Stimulated activated CD8-positive, alpha-beta memory T cell treated with anti-CD3 and anti-CD28 coated beads, Interleukin-12 subunit alpha, Interleukin-12 subunit beta, amount 100 ng/mL, for 1 hour (primary cell): ENCODE measurements around the gene POLN.

Experiments used
- DNase-seq: peaks from one replicate; pipeline ENCODE4 v3.0.0-alpha.2; 2020; ENCODE audit warnings: low read depth

POLN gene

DNA sequence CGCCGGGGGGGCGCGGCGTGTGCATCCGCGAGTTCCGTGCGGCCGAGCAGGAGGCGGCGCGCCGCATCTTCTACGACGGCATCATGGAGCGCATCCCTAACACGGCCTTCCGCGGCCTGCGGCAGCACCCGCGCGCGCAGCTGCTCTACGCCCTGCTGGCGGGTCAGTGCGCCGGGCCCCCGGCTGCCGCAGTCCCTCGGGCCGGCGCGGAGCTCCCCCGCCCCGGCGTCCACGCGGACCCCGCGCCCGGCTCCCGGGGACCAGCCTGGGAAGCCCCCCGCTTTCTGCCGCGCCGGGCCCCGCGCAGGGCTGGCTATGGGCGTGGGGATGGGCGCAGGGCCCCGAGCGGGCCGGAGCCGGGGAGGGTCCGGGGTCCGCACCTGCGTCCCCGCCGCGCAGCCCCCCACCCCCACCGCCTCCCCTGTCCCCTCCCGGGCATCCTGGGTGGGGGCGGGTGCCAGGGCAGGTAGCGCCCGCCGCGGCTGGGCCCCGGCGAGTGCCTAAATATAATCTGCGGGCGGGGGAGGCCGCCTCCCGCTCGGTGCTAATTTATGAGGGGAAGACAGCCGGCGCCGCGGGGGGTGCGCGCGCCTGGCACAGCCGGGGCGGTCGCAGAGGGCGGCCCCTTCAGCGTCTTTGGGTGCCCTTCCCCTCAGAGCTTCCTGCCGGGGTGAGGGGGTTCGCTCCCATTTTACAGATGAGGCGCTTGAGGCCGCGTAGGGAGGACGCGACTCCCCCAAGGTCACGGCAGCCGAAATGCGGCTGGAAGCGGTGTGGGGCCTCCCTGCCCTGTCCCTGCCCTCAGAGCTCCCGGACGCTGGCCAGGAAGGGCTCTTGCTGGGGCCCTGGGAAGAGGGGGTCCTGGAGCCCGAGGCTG, 182.0 kb downstream of the POLN start:
- no peak for DNase-seq

DNA sequence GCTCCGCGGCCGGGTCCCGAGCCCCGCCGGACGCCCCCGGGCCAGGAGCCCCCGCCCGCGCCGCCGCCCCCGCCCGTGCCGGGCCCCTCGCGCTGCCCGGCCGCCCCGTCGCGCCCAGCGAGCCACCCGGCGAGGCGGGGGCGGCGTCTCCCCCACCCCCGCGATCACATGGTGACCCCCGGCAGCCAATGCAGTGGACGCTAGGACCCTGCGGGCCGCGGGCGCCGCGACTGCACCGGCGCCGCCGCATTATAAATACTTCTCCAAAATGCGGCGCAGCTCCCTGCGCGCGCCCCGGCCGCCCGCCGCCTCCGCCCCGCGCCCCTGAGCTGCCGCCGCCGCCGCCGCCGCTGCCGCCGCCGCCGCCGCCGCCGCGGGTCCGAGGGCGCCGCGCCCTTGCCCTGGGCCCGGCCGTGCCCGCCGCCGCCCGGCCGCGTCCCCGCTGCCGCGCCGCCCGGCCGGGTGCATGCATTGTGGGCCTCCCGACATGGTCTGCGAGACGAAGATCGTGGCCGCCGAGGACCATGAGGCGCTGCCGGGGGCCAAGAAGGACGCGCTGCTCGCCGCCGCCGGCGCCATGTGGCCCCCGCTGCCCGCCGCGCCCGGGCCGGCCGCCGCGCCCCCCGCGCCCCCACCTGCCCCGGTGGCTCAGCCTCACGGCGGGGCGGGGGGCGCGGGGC, 182.7 kb downstream of the POLN start, which contains the start of gene NAT8L:
Gene NAT8L (plus strand): TSS at position 282 of the 680 bp plus-strand sequence. CDS start 185 bp downstream, at position 467.
- no peak for DNase-seq

- DNase-seq: no peak
These were observed 183.5 kb downstream of the POLN start for GRCh38 chr4:2058264-2059045.

DNA sequence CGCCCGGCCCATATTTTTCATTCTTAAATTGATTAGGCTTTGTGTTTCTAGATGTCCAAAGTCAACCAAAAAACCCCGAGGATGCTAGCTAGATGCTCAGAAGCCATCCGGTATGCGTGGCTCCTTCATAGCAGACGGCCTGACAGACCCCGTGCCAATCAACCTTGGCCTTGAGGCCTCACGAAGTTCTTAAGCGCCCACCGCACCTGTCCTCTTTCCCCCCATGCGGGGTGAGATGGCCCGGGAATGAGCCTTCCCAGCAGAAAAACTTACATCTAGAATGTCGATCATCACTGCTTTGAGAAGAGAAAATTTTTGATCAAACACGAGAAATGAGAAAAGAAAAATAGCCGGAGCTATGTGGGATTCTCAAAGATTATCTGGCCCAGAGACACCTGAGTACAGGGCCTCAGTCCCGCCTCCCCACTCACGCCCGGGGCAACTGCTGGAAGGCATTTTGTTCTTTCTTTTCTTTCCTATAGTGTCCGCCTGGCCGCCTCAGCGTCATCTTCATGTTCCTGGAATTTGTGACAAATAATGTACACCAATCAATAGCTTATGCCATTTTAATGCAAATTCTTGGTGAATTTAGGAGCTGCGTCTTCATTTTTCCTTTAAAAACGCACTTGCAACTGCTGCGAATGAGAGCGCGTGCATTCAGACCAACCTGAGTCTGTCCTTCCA, 184.4 kb downstream of the POLN start:
- no peak for DNase-seq

DNA sequence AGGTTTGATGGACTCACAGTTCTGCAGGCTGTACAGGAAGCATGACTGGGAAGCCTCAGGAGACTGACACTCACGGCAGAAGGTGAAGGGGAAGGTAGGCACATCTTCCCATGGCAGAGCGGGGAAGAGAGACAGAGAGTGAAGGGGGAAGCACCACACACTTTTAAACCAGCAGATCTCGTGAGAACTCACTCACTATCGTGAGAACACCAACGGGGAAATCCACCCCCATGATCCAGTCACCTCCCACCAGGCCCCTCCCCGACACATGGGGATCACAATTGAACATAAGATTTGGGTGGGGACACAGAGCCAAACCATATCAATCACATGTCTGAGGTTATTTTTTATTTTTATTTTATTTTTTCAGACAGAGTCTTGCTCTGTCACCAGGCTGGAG, 187.7 kb downstream of the POLN start:
- no peak for DNase-seq

DNA sequence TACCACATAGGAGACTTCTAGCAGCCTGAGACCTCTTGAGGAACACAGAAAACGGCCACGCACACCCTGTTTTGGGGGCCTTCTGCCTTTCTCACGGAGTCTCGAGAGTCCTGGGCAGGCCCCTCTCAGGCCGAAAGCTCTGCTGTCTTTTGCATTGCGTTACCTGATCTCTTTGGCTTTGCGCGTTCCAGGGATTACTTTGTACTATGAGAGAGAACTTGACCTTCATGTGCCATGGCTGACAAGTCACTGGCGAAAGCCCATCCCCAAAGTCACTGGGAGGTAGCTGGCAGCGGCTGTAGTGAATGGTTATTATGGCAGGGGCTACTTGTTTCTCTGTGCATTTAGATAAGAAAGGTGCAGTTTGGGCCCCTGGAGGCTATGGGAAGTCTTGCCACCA, 190.8 kb downstream of the POLN start:
- DNase-seq: no peak

DNA sequence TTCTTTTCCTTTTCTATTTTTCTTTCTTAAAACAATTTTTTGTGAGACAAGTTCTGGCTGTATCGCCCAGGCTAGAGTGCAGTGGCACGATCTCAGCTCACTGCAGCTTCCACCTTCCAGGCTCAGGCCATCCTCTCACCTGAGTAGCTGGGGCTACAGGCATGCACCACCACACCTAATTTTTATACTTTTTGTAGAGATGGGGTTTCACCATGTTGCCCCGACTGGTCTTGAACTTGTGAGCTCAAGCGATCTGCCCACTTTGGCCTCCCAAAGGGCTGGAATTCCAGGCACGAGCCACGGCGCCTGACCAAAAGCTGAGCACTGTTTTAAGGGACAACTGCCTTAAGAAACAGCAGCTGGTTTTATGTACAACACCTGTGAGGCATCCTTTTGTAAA, 192.1 kb downstream of the POLN start:
- DNase-seq: no peak

DNA sequence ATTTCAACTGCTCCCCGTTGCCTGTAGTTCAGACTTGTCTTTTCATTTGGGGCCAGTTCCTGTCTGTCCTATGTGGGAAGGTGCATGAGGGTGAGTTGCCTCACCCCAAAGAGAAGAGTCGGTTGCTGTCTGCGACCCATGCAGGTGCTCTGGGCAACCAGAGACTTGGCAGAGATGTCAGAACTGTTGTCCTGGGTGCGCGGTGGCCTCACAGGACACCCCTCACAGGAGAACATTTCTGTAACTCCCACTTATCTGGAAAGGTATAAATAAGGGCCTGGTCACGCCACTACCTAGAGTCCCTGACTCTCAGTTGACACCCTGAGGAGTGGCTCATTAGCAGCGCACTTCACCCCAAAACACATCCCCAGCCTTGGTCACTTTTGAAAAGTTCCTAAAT, 192.5 kb downstream of the POLN start:
- DNase-seq: no peak

DNA sequence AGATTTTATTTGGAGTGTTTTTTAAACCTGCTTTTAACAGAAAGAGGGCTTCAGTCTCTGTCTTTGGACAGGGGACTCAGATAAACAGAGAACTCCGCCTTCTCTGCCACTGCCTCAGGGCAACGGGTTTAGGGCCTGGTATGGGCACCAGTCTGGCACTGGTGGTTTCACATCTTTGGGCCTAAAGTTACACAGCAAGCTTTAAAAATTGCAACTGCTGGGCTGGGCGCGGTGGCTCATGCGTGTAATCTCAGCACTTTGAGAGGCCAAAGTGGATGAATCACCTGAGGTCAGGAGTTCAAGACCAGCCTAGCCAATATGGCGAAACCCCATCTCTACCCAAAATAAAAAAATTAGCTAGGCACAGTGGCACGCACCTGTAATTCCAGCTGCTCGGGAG, 193.1 kb downstream of the POLN start:
- no peak for DNase-seq

- no peak for DNase-seq
These were observed 193.9 kb downstream of the POLN start for GRCh38 chr4:2047781-2048581.

GRCh38 chr4:2047031-2047660, 194.8 kb downstream of the POLN start:
- no peak for DNase-seq

- DNase-seq: no peak
These were observed 195.6 kb downstream of the POLN start for GRCh38 chr4:2046031-2046961.

DNA sequence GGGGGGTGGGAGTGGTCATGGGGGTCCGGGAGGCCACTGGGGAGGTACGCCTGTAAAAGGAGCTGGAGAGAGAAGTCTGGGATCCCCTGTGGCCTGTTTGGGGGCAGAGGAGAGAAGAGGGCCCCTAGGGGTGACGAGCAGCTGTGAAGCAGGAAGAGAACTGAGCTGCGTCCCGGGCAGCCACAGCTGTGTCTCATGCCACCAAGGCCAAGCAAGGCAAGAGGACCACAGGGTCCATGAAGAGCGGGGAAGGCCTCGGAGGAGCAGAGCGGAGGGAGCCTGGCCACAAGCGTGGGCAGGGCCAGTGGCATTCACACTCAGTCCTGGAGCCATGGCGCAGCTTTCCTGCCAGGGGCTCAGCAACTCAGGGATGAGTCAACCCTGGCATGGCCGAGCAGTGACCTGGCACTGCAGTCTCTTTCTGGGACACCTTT, 196.4 kb downstream of the POLN start:
- DNase-seq: no peak

GRCh38 chr4:2044542-2045517, 197.1 kb downstream of the POLN start:
- no peak for DNase-seq

DNA sequence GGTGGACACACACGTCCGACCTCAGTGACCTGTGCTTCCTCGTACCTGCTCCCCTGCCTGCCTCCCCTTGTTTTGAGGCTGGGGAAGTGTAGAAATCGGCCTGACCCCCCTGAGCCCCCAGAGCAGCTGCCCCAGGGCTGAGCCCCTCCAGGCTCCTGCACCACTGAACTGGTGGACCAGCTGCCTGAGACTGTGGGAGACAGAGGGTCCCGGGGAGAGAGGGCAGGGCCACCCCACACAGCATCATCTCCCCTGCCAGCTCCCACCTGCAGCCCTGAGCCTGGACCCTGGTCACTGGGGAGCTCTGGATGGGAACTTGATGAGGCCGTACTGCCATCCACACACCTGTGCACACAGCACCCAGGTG, 197.8 kb downstream of the POLN start:
- DNase-seq: no peak

DNA sequence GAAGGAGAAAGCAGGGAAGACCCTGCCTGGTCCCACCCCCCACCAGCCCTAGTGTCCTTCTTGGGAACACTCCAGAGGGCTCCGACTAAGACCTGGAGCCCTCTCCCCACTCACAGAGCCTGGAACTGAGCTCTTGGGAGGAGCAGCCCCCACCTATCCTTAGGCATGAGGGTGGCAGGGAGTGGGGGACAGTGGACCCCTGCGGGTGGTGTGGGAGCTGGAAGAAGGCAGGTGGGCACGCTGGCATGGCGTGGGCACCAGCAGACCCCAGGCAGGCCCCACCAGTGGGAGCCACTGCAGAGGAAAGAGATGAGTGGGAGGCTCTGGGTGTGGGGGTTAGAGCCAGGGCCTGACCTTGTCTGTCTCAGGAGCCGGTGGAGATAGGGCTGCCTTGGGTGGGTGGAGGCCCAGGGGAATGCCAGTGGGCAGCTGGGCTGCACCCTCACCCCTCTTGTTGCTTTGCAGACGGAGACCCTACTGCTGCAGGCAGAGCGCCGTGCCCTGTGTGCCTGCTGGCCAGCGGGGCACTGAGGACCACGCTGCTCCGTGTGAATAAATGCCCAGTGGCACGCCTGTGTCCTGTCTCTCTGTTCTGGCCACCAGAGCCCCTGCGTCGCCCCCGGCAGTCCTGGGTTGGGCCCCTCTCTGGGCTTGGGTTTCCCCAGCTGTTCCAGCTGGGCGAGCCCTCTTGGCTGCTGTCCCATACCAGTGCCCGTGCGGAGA, 198.4 kb downstream of the POLN start:
- no peak for DNase-seq

DNA sequence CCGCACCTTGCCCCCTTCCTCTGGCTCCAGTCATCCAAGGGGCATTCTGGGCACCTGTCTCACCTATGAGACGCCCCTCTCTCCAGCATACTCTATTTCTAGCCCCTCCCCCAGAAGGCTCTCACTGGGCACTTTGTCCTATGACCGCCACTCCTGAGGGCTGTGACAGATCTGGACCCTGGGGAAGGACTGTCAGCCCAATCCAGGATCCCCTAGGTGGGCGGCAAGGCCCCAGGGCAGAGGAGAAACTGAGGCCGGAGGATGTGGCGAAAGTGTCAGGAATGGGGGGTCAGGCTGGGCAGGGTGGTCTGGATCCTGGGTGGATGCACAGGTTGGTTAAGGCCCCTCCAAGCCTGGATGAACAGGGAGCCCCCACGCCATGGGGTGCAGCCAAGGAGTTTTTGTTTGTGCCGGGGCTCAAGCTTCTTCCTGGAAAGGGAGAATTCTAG, 198.9 kb downstream of the POLN start:
- no peak for DNase-seq
